Thoracic aorta (tissue), 2 donors: ENCODE data around the gene ARPC5L. TPM values are rescaled to one million over a fixed set of nuclear protein-coding genes. Genes with fewer than 3 reads are reported as not detected.

Experiments
- ATAC-seq: fragments of 150-250 bp; one replicate; pipeline ENCODE4 v1.8.0; 2017; ENCODE audit warnings: low read depth; ENCODE audit not compliant: insufficient number of reproducible peaks, low FRiP score
- DNase-seq: peaks from one replicate; pipeline ENCODE4 v3.0.0-alpha.2; 2020; ENCODE audit warnings: low spot score
- H3K27ac ChIP-seq, 2 donors: fragments of 200-600 bp; sonication (generic); 1 replicate in 1 of 2; 2 replicates in 1 of 2; pipeline ENCODE4 v1.5.1; 2016; ENCODE audit warnings: mild to moderate bottlenecking in 2 of 2, moderate library complexity in 2 of 2
- H3K27me3 ChIP-seq: fragments of 200-600 bp; sonication (generic); replicated peaks from 2 replicates; pipeline ENCODE4 v1.6.0; 2016; ENCODE audit warnings: mild to moderate bottlenecking; ENCODE audit not compliant: insufficient read depth
- H3K36me3 ChIP-seq: fragments of 200-600 bp; sonication (generic); one replicate; pipeline ENCODE4 v1.5.1; 2016
- H3K4me1 ChIP-seq, 2 donors: fragments of 200-600 bp; sonication (generic); 1 replicate in 1 of 2; 2 replicates in 1 of 2; pipeline versions ENCODE4 v1.5.1 to v1.6.0; 2016; ENCODE audit warnings: low read depth in 2 of 2, mild to moderate bottlenecking in 1 of 2; ENCODE audit not compliant: control insufficient read depth in 1 of 2
- H3K4me3 ChIP-seq: fragments of 200-600 bp; sonication (generic); 2 replicates; pipeline ENCODE4 v1.5.1; 2016; ENCODE audit warnings: mild to moderate bottlenecking
- H3K9me3 ChIP-seq: fragments of 200-600 bp; sonication (generic); 2 replicates; pipeline ENCODE4 v1.5.1; 2016
- total RNA-seq, 2 donors: library from RNA; depleted of rRNA; stranded (reverse); fragments of >200 nt; gene quantifications; one replicate each; pipeline versions ENCODE4 v1.1.0 to v1.2.3, GENCODE V29; 2016
- TF ChIP-seq, protein P1 (sequence below): fragments of 200-600 bp; sonication (generic); IDR thresholded peaks from one replicate; pipeline ENCODE4 v1.5.1; 2019; ENCODE audit warnings: antibody characterized with exemption

The ARPC5L gene
- total RNA-seq, 2 donors from 2014 or later: 14.1 to 22.8 TPM

DNA sequence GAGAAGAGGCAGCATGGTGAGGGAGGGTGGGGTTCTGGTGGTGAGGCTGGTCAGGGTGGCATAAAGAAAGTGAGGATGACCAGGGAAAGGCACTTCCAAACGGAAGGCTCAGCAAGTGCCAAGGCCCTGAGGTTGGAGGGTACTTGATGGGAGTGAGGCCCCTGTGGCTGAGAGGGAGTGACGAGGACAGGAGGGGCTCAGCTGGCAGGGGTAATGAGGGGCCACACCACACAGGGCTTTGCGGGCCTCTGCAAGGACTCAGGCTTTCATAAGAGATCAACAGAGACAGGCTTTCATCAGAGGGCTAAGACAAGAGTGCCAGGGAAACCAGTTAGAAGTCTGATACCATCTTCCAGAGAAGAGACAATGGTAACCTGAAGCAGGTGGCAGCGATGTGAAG, 23.6 kb downstream of the ARPC5L start:
- DNase-seq: no peak

DNA sequence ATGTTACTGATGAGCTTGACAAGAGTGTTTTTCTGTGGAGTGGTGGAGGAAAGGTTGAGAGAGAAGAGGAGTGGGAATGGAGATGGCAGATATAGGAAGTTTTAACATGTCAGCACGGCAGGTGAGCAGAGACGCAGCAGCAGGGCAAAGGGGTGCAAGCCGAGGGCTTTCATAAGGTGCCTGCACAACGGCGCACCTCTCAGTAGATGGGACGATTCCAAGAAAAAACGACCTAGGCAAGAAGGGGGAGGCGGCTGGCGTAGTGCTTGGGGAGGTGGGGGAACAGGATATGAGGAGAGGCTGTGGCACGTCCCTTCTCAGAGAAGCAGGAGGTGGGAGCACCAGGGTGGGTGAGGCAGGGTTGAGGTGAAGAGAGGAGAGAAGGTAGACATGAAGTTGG, 24.5 kb downstream of the ARPC5L start:
- no peaks in the 10 kb centered on the region for H3K9me3 ChIP-seq
- H3K4me1 ChIP-seq: no peaks in the 10 kb centered on the region
- DNase-seq (no peak), ATAC-seq (no peak)
- H3K4me3 ChIP-seq: no peak overlapping the region
- H3K27ac ChIP-seq: no peak overlapping the region
- TF ChIP-seq, protein P1, sequence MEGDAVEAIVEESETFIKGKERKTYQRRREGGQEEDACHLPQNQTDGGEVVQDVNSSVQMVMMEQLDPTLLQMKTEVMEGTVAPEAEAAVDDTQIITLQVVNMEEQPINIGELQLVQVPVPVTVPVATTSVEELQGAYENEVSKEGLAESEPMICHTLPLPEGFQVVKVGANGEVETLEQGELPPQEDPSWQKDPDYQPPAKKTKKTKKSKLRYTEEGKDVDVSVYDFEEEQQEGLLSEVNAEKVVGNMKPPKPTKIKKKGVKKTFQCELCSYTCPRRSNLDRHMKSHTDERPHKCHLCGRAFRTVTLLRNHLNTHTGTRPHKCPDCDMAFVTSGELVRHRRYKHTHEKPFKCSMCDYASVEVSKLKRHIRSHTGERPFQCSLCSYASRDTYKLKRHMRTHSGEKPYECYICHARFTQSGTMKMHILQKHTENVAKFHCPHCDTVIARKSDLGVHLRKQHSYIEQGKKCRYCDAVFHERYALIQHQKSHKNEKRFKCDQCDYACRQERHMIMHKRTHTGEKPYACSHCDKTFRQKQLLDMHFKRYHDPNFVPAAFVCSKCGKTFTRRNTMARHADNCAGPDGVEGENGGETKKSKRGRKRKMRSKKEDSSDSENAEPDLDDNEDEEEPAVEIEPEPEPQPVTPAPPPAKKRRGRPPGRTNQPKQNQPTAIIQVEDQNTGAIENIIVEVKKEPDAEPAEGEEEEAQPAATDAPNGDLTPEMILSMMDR: no peak
- no peaks in the 10 kb centered on the region for H3K27me3 ChIP-seq
- peaks cover 58% of the 10 kb centered on the region for H3K36me3 ChIP-seq

More for the DNA sequence above, 23.6 kb downstream of the ARPC5L start:
- peaks cover 62% of the 10 kb centered on the region for H3K36me3 ChIP-seq
- no peaks in the 10 kb centered on the region for H3K27me3 ChIP-seq
- H3K4me1 ChIP-seq: no peaks in the 10 kb centered on the region
- H3K9me3 ChIP-seq: no peaks in the 10 kb centered on the region
- ATAC-seq: no peak
- TF ChIP-seq, protein P1: no peak
- no peak overlapping the region for H3K4me3 ChIP-seq
- H3K27ac ChIP-seq: no peak overlapping the region

DNA sequence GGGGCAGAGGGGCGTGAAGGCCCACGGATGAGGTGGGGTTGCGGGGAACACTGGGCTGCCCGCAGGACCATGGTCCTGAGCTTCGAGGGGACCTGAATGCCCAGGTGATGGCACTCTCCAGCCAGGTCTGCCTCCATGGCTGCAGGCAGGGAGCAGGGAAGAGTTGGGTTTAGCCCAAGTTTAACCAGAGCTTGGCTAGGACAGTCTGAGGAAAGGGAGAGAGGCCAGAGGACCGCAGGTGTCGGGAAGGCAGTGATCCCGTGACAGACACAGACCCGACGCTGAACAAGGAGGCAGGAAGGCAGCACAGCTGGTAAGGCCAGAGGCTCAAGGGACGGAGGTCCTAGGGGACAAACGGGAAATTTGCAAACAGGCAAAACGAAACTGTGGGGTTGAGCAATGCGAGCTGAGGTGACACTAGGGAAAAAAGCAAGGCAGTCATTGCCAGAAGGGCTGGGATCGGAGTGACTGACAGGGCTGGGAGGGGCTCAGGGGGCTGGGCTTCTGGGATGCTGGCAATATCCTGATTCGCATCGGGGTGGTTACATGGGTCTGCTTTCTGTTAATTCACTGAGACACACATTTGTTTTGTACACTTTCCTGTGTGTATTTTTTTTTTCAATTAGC, 25.0 kb downstream of the ARPC5L start:
- Histone ChIP-seq H3K36me3 (peaks cover 58% of the 10 kb centered on the region), H3K27ac (no peak overlapping the region), H3K4me1 (no peaks in the 10 kb centered on the region), H3K27me3 (no peaks in the 10 kb centered on the region), H3K9me3 (no peaks in the 10 kb centered on the region), H3K4me3 (no peak overlapping the region)
- TF ChIP-seq, protein P1: no peak
- DNase-seq (no peak), ATAC-seq (no peak)

DNA sequence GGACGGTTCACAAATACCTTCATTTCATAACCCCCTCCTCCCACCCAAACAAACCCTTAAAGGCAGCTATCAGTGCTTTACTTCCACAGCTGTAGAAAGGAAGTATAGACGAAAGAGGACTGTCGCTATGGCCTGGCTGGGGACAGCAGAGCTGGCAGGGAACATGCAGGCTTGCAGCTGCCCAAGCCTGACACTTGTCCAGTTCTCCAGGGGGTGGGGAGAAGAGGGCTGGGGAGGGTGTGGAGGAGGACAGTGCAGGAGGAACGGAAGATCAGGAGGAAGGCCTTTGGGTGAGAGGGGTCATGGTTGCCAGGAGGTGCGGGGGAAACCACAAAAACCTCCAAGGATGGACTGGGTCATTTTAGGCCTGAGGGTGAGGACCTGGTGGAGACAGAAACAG, 25.9 kb downstream of the ARPC5L start:
- DNase-seq: no peak
- no peak overlapping the region for H3K4me3 ChIP-seq
- H3K9me3 ChIP-seq: no peaks in the 10 kb centered on the region
- TF ChIP-seq, protein P1: no peak
- no peak overlapping the region for H3K27ac ChIP-seq
- no peaks in the 10 kb centered on the region for H3K27me3 ChIP-seq
- H3K36me3 ChIP-seq: peaks cover 55% of the 10 kb centered on the region
- no peaks in the 10 kb centered on the region for H3K4me1 ChIP-seq
- ATAC-seq: no peak

DNA sequence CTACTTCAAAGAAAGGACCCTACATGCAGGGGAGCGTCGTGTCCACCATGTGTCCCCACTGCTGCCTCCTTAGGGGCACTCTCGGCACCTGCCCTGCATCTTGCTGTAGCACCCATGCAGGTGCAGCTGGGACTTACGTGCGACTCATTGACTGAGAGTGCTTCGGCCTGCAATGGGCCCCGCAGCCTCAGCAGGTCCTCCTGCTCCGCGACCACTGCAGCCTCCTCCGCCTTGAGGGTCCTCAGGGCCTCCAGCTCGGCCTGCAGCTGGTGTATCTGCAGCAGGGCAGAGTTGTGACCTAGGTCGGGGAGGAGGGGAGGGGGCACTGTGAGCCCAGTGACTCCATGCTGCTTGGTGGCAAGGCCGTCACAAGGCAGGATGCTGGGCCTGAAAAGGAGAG, 27.1 kb downstream of the ARPC5L start:
- Histone ChIP-seq H3K27me3 (no peaks in the 10 kb centered on the region), H3K9me3 (no peaks in the 10 kb centered on the region), H3K4me3 (no peak overlapping the region), H3K4me1 (no peaks in the 10 kb centered on the region), H3K27ac (no peak overlapping the region), H3K36me3 (peaks cover 60% of the 10 kb centered on the region)
- no peak for ATAC-seq
- TF ChIP-seq, protein P1: no peak
- DNase-seq: no peak
